ENCODE results near the gene UGT2B7. TPM values are rescaled to one million over a fixed set of nuclear protein-coding genes. Genes with fewer than 3 reads are reported as not detected.
A peak's percentile ranks its signal among the peaks of the same experiment; 100 is the strongest.

Gene UGT2B7
- total RNA-seq, 1 experiment from 2014 or later = not detected

GRCh38 chr4:69116645-69117321 is 20.5 kb downstream of the UGT2B7 start:
- Histone ChIP-seq H3K4me3 (ENCODE audit: low read depth in 2 of 2, low read length in 2 of 2) (peak overlapping the region in 1 of 2 experiments; percentile 24; a peak in 1 of 4 replicates), H3K36me3 (ENCODE audit: control insufficient read depth, insufficient read depth, low read length) (no peaks in the 10 kb centered on the region), H3K27ac (ENCODE audit: low read length) (no peak overlapping the region), H3K9me3 (ENCODE audit: control insufficient read depth, insufficient read depth, low read depth, low read length) (no peaks in the 10 kb centered on the region), H3K4me1 (ENCODE audit: control insufficient read depth, insufficient read depth, low read length) (no peaks in the 10 kb centered on the region), H3K27me3 (ENCODE audit: control insufficient read depth, insufficient read depth, low read length) (no peaks in the 10 kb centered on the region)
- TF ChIP-seq SIN3A (IDR thresholded peaks at IDR 0.05; ENCODE audit: borderline replicate concordance, insufficient read depth, low read depth, low read length) = no peak
- no peak for TF ChIP-seq POLR2AphosphoS5 (IDR thresholded peaks at IDR 0.05; ENCODE audit: low read depth, low read length)
- no peak for TF ChIP-seq TCF7L2 (IDR thresholded peaks at IDR 0.05; ENCODE audit: low read depth, low read length)
- no peak for TF ChIP-seq REST (IDR thresholded peaks at IDR 0.05; ENCODE audit: insufficient read depth in 1 of 2, low read depth in 2 of 2, low read length in 1 of 2)
- no peak for TF ChIP-seq CTCF (IDR thresholded peaks at IDR 0.05)
- CTCF ChIA-PET = no interaction called here
- POLR2A ChIA-PET = no interaction called here
- in situ Hi-C loops (cut with HindIII; ENCODE audit: low pct_unique_long_range_greater_than_20kb, low sequenced_read_pairs) (no loop called here), intact Hi-C loops (cut with micrococcal nuclease; ENCODE audit: unreplicated experiment) (no loop called here)
- ATAC-seq = no peak
- no TSS peak for BruUV-seq (replicated peaks)
- no peak for DNase-seq (ENCODE audit: low read depth, low spot score)

GRCh38 chr4:69120870-69121269 is 24.6 kb downstream of the UGT2B7 start:
- intact Hi-C loops (cut with micrococcal nuclease; ENCODE audit: unreplicated experiment) = no loop called here
- Histone ChIP-seq H3K9me3 (ENCODE audit: control insufficient read depth, insufficient read depth, low read depth, low read length) (no peaks in the 10 kb centered on the region), H3K4me1 (ENCODE audit: control insufficient read depth, insufficient read depth, low read length) (no peaks in the 10 kb centered on the region), H3K27me3 (ENCODE audit: control insufficient read depth, insufficient read depth, low read length) (no peaks in the 10 kb centered on the region), H3K27ac (ENCODE audit: low read length) (no peak overlapping the region), H3K4me3 (ENCODE audit: low read depth in 2 of 2, low read length in 2 of 2) (no peak overlapping the region), H3K36me3 (ENCODE audit: control insufficient read depth, insufficient read depth, low read length) (no peaks in the 10 kb centered on the region)
- in situ Hi-C loops (cut with HindIII; ENCODE audit: low pct_unique_long_range_greater_than_20kb, low sequenced_read_pairs) = no loop called here
- no peak for DNase-seq (ENCODE audit: low read depth, low spot score)
- ChIA-PET POLR2A (no interaction called here), CTCF (no interaction called here)
- ATAC-seq = no peak
- BruUV-seq (replicated peaks) = no TSS peak
- TF ChIP-seq POLR2AphosphoS5 (IDR thresholded peaks at IDR 0.05; ENCODE audit: low read depth, low read length) (no peak), CTCF (IDR thresholded peaks at IDR 0.05) (no peak), REST (IDR thresholded peaks at IDR 0.05; ENCODE audit: insufficient read depth in 1 of 2, low read depth in 2 of 2, low read length in 1 of 2) (no peak), SIN3A (IDR thresholded peaks at IDR 0.05; ENCODE audit: borderline replicate concordance, insufficient read depth, low read depth, low read length) (no peak), TCF7L2 (IDR thresholded peaks at IDR 0.05; ENCODE audit: low read depth, low read length) (no peak)
